Activated T-helper 2 cell treated with anti-CD3 and anti-CD28 coated beads, Interferon-gamma antibody, Interleukin-2, Interleukin-4, amounts not matched to agents 10 μg/mL and 5 μg/mL and 100 μg/mL, durations not matched to agents 14 hours and 24 hours and 36 hours (primary cell): Measurements from ENCODE around the gene PRR15L. TPM values are rescaled to one million over a fixed set of nuclear protein-coding genes. Genes with fewer than 3 reads are reported as not detected.
"Not testable (repeated sequence)": the region's sequence is repeated elsewhere in the genome, so short reads cannot be mapped to it uniquely, and the experiment has no call there.

Experiments used
- DNase-seq: peaks from one replicate; pipeline ENCODE4 v3.0.0; 2021; ENCODE audit warnings: low spot score
- H3K27ac Mint-ChIP-seq: one replicate; pipeline ENCODE4 v1.8.0; 2021; ENCODE audit warnings: mixed read lengths
- H3K27me3 Mint-ChIP-seq: one replicate; pipeline ENCODE4 v1.8.0; 2021; ENCODE audit warnings: low read depth, mixed read lengths
- H3K36me3 Mint-ChIP-seq: one replicate; pipeline ENCODE4 v1.8.0; 2021; ENCODE audit warnings: low read depth, mixed read lengths
- H3K4me1 Mint-ChIP-seq: one replicate; pipeline ENCODE4 v1.8.0; 2021; ENCODE audit warnings: low read depth, mixed read lengths
- H3K4me3 Mint-ChIP-seq: one replicate; pipeline ENCODE4 v1.8.0; 2021; ENCODE audit warnings: low read depth, mild to moderate bottlenecking, moderate library complexity, mixed read lengths
- H3K9me3 Mint-ChIP-seq: one replicate; pipeline ENCODE4 v1.8.0; 2021; ENCODE audit warnings: mixed read lengths
- intact Hi-C: fragments of 100-400 bp; cut with micrococcal nuclease; formaldehyde crosslinking; loops from one replicate; pipeline ENCODE4 v1.15.1; 2023
- total RNA-seq: library from RNA; stranded (reverse); gene quantifications from 2 replicates; pipeline ENCODE4 v1.2.3, GENCODE V29; 2022

Gene PRR15L, protein sequence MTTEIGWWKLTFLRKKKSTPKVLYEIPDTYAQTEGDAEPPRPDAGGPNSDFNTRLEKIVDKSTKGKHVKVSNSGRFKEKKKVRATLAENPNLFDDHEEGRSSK
- total RNA-seq: not detected in 2 replicates

DNA sequence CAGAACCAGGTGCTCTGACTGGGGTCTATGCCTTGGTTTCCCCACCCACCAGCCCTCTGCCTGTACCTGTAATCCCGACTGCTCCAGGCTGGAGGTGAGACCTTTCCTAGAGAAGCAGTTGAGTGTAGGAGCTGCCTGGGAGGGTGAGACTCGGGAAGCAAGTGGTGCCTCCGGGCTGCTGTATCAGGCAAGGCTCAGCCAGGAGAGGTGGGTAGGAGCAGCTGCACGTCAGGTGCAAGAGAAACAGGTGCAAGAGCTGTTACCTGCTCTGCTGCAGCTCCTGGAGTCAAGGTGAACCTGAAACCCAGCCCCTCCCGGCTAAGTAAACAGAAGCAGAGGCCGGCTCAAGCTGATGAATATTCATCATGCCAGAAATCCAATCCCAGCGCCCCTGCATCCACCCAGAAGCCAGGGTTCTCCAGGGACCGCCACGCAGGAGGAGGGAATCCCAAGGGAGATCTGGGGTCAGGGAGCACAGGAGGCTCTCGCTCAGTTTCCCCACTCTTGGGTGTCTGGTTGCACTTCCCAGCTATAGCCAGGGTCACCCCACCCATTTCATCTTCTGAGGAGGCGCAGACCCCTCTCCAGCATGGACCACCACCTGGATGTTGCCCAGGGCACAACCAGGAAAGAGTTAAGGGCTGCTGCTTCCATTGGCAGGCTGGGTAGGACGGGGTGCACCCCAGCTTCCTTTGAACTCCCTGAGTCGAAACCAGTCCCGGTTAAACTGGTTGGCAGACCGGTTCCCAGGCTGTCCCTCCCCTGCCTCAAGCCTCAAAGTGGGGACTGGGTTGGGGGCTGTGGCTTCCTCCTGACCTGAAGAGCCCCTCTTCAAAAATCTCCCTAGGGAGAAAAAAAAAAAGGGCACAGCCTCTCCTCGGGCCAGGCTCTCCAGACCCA is at the start of gene PRR15L:
PRR15L (minus strand) TSS at position 293 of the 900 bp plus-strand sequence. CDS start 4,649 bp downstream, outside the sequence.
- DNase-seq: no peak
- H3K4me3 Mint-ChIP-seq: no peak within 1 kb of the TSS
- H3K4me1 Mint-ChIP-seq: no peaks in the 10 kb centered on the region
- H3K27ac Mint-ChIP-seq: no peak within 1 kb of the TSS
- H3K27me3 Mint-ChIP-seq: no peaks in the 10 kb centered on the region
- no peaks in the 10 kb centered on the region for H3K9me3 Mint-ChIP-seq
- intact Hi-C loops: no loop called here
- no peaks in the 10 kb centered on the region for H3K36me3 Mint-ChIP-seq

DNA sequence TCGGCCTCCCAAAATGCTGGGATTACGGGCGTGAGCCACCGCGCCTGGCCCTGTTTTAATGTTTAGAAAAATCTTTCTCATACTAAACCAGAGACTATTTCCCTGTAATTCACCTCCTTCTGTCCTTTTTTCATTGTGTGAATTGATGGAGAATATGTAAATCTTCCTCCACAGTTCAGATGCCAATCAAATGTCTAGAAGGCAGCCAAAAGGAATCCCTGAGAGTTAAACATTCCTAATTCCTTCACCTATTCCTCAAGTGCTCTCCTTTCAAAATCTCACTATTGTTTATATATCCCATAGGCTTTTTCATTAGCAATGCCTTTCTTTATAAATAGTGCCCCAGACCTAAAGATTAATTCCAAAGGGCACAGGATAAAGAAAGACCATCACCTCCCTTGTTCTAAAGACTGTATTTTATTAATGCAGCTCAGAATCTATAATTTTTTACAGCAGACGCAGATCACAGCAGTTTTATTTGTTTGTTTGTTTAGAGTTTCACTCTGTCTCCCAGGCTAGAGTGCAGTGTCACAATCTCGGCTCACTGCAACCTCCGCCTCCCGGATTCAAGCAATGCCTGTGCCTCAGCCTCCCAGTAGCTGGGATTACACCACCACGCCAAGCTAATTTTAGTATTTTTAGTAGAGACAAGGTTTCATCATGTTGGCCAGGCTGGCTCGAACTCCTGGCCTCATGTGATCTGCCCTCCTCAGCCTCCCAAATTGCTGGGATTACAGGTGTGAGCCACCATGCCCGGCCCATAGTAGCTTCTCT is 49.4 kb upstream of the PRR15L start:
- intact Hi-C loops: no loop called here
- no peaks in the 10 kb centered on the region for H3K9me3 Mint-ChIP-seq
- peaks cover 39% of the 10 kb centered on the region for H3K27me3 Mint-ChIP-seq
- no peak for DNase-seq
- no peaks in the 10 kb centered on the region for H3K36me3 Mint-ChIP-seq
- peaks cover 19% of the 10 kb centered on the region for H3K4me1 Mint-ChIP-seq
- no peak overlapping the region for H3K4me3 Mint-ChIP-seq
- no peak overlapping the region for H3K27ac Mint-ChIP-seq

DNA sequence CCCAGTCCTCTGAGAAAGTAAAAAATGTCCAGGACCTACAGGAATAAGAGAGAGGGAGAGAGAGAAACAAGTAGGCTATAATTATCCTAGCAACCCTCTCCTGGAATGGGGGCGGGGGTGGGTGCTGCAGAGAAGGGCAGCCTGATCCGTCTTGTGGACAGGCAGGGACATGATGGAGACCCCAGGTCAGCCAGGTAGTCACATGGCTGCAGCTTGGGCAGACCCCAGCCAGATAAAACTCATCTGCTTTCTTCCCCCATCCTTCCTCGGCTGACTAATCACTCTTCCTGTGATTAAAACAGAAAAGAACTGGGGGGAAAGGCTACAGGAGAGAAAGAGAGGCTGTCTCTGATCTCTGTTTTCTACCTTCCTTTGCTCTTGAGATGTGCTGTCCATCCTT is 47.3 kb upstream of the PRR15L start:
- intact Hi-C loops: no loop called here
- Mint-ChIP-seq H3K36me3 (no peaks in the 10 kb centered on the region), H3K9me3 (no peaks in the 10 kb centered on the region), H3K27me3 (peaks cover 27% of the 10 kb centered on the region), H3K4me3 (no peak overlapping the region), H3K27ac (no peak overlapping the region), H3K4me1 (peaks cover 12% of the 10 kb centered on the region)
- no peak for DNase-seq

DNA sequence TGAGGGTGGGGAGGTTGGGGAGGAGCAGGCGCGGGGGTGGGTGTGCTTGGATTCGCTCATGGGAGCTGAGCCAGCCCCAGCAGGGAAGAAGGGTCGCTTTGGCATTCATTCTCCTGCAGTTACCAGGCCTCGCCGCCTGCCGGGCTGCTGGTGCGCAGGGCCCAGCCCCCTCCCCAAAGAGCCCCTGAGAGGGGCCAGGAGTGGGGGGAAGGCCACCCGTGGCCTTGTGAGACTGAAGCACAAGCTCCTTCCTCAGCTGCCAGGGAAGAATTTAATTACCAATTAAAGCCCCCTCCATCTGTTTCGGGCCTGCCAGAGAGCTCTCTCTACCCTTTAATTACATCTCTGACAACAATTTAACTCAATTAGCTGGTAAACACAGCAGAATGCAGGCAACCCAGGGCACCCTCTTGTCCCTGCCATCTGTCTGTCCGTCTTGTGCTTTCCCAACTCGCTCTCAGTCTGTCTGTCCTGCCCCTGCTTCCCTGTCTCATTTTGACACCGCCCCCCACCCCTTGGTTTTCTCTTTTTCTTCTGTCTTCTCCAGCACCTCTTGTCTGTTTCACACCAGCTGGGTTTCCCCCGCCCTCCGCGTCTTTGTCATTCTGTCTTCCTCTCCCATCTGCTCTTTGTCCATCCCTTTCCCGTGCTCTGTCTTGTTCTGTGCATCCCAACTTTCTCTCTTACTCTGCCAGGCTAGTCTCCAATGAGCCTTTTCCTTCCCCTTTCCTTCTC is 45.9 kb upstream of the PRR15L start:
- Mint-ChIP-seq H3K4me1 (peaks cover 12% of the 10 kb centered on the region), H3K4me3 (no peak overlapping the region), H3K36me3 (no peaks in the 10 kb centered on the region), H3K27me3 (peaks cover 20% of the 10 kb centered on the region), H3K27ac (no peak overlapping the region), H3K9me3 (no peaks in the 10 kb centered on the region)
- DNase-seq: no peak
- intact Hi-C loops: no loop called here

DNA sequence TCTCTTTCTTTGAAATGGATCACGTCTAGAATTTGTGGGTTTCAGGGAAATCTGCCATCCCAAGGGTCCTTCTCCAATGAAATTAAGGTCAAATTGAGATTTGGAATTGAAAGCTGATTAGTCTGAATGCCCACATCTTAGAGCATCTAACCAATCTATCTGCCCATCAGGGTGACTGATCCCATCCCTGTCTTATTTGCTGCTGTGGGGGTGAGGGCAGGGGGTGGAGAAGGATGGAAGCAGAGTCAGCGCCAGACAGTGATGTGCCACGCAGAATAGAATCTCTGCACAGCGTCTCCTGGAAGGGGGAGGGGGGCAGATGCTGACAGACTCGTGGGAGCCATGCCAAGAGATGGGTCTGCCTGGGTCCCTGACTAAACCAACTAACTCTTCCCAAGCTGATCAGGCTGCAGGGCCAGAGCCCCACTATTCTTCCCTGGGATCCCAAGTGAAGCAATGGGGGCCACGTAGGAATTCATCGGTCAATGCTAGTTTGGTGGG is 45.3 kb upstream of the PRR15L start:
- Mint-ChIP-seq H3K4me3 (no peak overlapping the region), H3K27ac (no peak overlapping the region), H3K9me3 (no peaks in the 10 kb centered on the region), H3K36me3 (no peaks in the 10 kb centered on the region), H3K27me3 (peaks cover 17% of the 10 kb centered on the region), H3K4me1 (peaks cover 12% of the 10 kb centered on the region)
- DNase-seq: no peak
- intact Hi-C loops: no loop called here

DNA sequence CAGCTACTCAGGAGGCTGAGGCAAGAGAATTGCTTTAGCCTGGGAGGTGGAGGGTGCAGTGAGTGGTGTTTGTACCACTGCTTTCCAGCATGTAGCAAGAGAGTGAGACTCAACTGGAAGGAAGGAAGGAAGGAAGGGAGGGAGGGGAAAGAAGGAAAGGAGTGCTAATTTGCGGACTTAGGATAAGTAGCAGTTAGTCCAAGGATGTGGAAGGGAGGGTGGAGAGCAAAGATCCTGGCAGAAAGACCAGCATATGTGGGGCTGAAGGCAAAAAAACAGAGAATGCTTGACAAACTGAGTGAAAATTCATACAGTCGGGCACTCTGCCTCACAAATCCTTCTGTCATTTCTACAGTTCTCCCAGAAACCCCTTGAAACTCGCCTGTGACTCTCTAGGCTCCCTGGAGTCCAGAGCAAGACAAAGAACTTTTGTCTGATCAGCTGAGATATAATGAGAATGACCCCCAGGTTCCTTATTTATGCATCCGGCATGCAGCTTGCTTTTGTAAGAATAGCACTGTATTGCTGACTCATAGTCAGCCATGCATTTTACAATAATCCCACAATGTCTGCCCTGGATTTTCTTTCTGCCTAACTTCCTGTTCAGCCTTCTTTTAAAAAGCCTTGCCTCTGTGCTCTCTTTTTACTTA is 44.7 kb upstream of the PRR15L start:
- no peaks in the 10 kb centered on the region for H3K9me3 Mint-ChIP-seq
- no peak overlapping the region for H3K27ac Mint-ChIP-seq
- H3K4me1 Mint-ChIP-seq: peaks cover 12% of the 10 kb centered on the region
- H3K36me3 Mint-ChIP-seq: no peaks in the 10 kb centered on the region
- no peak for DNase-seq
- intact Hi-C loops: no loop called here
- no peak overlapping the region for H3K4me3 Mint-ChIP-seq
- peaks cover 17% of the 10 kb centered on the region for H3K27me3 Mint-ChIP-seq

DNA sequence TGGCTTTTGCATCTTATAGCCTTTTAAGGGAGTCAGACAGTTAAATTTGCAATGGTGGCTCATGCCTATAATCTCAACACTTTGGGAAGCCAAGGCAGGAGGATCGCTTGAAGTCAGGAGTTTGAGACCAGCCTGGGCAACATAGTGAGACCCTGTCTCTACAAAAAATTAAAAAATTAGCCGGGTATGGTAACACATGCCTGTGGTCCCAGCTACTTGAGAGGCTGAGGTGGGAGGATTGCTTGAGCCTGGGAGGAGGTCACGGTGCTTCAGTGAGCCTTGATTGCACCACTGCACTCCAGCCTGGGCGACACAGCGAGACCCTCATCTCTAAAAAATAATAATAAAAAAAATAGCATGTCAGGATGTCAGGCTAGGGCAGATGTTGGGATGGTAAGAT is 44.0 kb upstream of the PRR15L start:
- Mint-ChIP-seq H3K27me3 (peaks cover 12% of the 10 kb centered on the region), H3K4me1 (peaks cover 12% of the 10 kb centered on the region)
- H3K27ac Mint-ChIP-seq, H3K36me3 Mint-ChIP-seq, intact Hi-C loops, DNase-seq, H3K4me3 Mint-ChIP-seq, H3K9me3 Mint-ChIP-seq: not testable (repeated sequence)

DNA sequence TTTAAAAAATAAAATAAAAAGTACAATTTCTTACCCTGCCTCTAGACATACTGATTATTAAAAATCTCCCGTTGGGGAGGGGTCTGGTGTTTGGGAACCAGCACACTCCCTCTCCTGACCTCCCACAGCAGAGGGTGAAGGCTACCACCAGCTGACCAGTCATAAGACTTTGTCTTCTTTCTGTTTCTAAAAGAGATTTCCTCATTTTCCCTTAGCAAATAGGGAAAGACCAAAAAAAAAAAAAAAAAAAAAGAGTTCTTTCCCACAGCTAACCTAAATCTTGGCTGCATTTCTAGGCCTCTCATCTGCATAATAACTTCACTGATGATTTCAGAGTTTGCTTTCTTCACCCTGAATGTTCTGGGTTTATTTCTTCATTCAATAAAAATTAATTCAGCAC is 43.5 kb upstream of the PRR15L start:
- H3K27ac Mint-ChIP-seq: no peak overlapping the region
- H3K4me3 Mint-ChIP-seq: no peak overlapping the region
- H3K4me1 Mint-ChIP-seq: peaks cover 12% of the 10 kb centered on the region
- peaks cover 11% of the 10 kb centered on the region for H3K27me3 Mint-ChIP-seq
- no peak for DNase-seq
- intact Hi-C loops: no loop called here
- H3K9me3 Mint-ChIP-seq: no peaks in the 10 kb centered on the region
- H3K36me3 Mint-ChIP-seq: no peaks in the 10 kb centered on the region

DNA sequence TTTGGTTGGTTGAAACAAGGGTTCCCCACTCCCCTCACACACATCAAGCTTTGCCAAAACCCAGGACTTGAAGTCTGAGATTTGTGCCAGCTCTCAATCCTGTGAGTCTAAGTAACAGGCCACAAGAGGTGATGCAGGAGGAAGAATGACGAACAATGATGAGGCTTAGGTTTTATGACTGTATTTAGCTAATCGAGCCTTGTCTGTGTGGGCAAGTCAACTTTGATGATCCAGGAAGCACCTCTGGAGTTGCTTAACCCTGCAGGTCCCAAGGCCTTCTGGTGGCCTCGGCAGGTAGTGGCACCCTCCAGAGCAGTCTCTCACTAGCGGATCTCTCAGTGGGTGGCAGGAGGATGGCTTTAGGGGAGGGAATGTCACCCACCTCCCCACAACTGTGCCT is 41.9 kb upstream of the PRR15L start:
- intact Hi-C loops: no loop called here
- Mint-ChIP-seq H3K36me3 (no peaks in the 10 kb centered on the region), H3K27me3 (peaks cover 8% of the 10 kb centered on the region), H3K9me3 (no peaks in the 10 kb centered on the region), H3K4me3 (no peak overlapping the region), H3K4me1 (peaks cover 8% of the 10 kb centered on the region), H3K27ac (no peak overlapping the region)
- DNase-seq: no peak

DNA sequence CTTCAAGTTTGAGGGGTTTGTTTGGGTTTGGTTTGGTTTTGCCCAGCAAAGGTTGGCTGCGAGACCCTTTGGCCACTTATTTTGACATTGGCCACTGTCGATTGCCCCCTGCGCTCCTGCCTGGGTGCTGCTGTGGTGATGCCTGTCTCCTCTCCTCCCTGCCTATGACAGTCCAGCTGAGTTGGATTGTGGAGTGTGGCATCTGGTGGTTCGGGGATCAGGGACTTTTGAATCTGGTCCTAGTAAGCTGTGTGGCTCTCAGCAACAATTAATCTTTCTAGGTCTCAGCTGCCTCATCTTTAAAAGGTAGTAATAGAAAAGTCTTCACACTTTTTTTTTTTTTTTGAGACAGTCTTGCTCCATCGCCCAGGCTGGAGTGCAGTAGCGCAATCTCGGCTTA is 40.4 kb upstream of the PRR15L start:
- no peak overlapping the region for H3K4me3 Mint-ChIP-seq
- DNase-seq: no peak
- no peak overlapping the region for H3K27ac Mint-ChIP-seq
- H3K36me3 Mint-ChIP-seq: no peaks in the 10 kb centered on the region
- H3K9me3 Mint-ChIP-seq: no peaks in the 10 kb centered on the region
- intact Hi-C loops: no loop called here
- H3K4me1 Mint-ChIP-seq: peaks cover 4% of the 10 kb centered on the region
- peaks cover 6% of the 10 kb centered on the region for H3K27me3 Mint-ChIP-seq

DNA sequence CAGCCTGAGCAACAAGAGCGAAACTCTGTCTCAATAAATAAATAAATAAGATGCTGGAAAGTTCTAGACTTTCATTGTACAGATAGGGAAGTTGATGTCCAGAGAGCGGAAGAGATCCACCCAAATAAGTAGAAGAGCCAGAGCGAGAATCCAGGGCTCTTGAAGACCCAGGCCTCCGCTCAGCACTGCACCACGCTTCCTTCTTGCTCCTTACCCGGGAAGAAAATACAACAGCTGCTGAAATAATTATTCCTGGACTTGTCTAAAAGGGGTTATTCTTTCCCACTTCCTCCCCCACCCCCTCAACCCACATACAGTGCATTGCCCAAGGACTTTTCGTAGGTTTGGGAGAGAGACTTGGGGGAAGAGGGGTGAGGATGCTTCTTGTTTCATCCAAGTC is 39.9 kb upstream of the PRR15L start:
- Mint-ChIP-seq H3K4me1 (no peaks in the 10 kb centered on the region), H3K27me3 (peaks cover 6% of the 10 kb centered on the region)

DNA sequence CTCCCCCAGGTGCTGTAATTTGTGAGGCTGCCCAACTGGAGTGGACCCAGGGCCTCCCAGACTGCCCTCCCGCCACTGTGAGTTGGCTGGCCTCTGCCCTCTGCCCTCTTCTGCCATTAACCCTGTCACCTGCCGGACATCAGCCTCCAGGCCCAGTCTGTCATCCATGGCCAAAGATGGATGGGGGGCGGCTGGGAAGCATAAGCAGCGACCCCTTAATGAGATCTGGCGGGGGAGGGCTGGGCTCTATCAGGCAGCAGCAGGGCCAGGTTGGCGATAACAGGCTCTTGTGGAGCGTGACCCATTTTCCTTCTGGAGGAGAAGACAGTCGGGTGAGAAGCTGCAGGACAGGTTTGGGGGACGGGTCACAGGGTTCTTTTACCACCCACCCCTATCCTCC is 38.5 kb upstream of the PRR15L start:
- DNase-seq: no peak
- Mint-ChIP-seq H3K9me3 (no peaks in the 10 kb centered on the region), H3K27ac (no peak overlapping the region), H3K36me3 (no peaks in the 10 kb centered on the region), H3K4me3 (no peak overlapping the region), H3K27me3 (peaks cover 6% of the 10 kb centered on the region), H3K4me1 (no peaks in the 10 kb centered on the region)
- intact Hi-C loops: no loop called here

More for the DNA sequence above, 39.9 kb upstream of the PRR15L start:
- intact Hi-C loops: no loop called here
- Mint-ChIP-seq H3K27ac (no peak overlapping the region), H3K9me3 (no peaks in the 10 kb centered on the region), H3K36me3 (no peaks in the 10 kb centered on the region), H3K4me3 (no peak overlapping the region)
- DNase-seq: no peak
